Measurements from ENCODE around the gene PRDM1.

PRDM1 gene

DNA sequence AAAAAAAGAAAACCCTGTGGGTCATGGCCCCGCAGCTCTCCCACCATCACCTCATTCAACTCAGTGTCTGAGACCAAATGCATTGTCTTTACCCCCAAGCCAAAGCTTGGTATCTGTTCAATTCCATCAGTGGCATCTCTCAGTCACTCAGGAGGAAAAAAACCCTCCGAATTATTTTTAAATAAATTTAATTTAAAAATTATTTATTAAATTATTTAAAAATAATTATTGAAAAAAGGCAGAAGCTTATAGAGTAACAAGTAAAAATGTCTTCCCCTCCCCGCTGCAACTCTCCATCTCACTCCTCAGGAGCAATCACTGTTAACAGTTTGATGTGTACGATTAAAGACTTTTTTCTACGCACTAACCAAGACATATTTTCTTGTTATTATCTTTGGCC, 50.7 kb downstream of the PRDM1 start:
- Histone ChIP-seq H3K27ac (ENCODE audit: low read length) (no peak overlapping the region), H3K4me3 (ENCODE audit: low read depth in 1 of 2, low read length in 2 of 2) (no peak overlapping the region), H4K20me1 (ENCODE audit: insufficient read depth, low read length) (no peaks in the 10 kb centered on the region), H3K9me3 (ENCODE audit: insufficient read depth, low read length, severe bottlenecking) (no peaks in the 10 kb centered on the region), H3K9ac (ENCODE audit: low read depth, low read length) (no peak overlapping the region), H2AFZ (ENCODE audit: low read depth, low read length) (no peak overlapping the region), H3K27me3 (ENCODE audit: insufficient read depth, low read length, poor library complexity) (no peaks in the 10 kb centered on the region), H3K36me3 (ENCODE audit: insufficient read depth, low read length) (no peaks in the 10 kb centered on the region), H3K79me2 (ENCODE audit: insufficient read depth, low read length) (no peaks in the 10 kb centered on the region), H3K4me2 (ENCODE audit: insufficient read depth, low read length) (no peak overlapping the region), H3K4me1 (ENCODE audit: insufficient read depth, low read length) (peaks cover 8% of the 10 kb centered on the region)
- ATAC-seq (ENCODE audit: insufficient read depth, low read depth) = no peak
- TF ChIP-seq EZH2 (IDR thresholded peaks at IDR 0.05; ENCODE audit: borderline replicate concordance, low read depth, low read length, severe bottlenecking) = no peak
- TF ChIP-seq, protein P1, sequence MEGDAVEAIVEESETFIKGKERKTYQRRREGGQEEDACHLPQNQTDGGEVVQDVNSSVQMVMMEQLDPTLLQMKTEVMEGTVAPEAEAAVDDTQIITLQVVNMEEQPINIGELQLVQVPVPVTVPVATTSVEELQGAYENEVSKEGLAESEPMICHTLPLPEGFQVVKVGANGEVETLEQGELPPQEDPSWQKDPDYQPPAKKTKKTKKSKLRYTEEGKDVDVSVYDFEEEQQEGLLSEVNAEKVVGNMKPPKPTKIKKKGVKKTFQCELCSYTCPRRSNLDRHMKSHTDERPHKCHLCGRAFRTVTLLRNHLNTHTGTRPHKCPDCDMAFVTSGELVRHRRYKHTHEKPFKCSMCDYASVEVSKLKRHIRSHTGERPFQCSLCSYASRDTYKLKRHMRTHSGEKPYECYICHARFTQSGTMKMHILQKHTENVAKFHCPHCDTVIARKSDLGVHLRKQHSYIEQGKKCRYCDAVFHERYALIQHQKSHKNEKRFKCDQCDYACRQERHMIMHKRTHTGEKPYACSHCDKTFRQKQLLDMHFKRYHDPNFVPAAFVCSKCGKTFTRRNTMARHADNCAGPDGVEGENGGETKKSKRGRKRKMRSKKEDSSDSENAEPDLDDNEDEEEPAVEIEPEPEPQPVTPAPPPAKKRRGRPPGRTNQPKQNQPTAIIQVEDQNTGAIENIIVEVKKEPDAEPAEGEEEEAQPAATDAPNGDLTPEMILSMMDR (IDR thresholded peaks at IDR 0.05; ENCODE audit: borderline replicate concordance, extremely low read depth, low read length, poor library complexity, severe bottlenecking) = no peak
- no peak for DNase-seq

DNA sequence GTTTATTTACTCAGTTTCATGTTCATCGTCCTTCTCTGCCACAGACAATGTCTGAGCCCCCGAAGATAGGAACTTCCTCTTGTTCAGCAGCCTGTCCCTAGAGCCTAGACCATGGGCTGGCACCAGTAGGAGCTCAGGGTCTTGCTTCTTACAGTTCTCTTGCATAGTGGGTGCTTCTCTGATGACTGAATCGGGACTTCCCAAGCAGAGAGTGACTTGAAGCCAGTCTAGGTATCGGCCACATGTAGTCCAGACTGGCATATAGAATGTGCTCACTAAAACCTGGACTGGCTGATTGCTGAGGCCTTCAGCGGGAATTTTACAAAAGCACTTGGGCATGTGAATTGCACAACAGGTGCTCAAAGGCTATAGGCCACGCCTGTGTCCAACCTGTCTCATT, 52.0 kb downstream of the PRDM1 start:
- no peak overlapping the region for H3K4me2 ChIP-seq (ENCODE audit: insufficient read depth, low read length)
- no peak overlapping the region for H3K4me3 ChIP-seq (ENCODE audit: low read depth in 1 of 2, low read length in 2 of 2)
- H3K9me3 ChIP-seq (ENCODE audit: insufficient read depth, low read length, severe bottlenecking) = no peaks in the 10 kb centered on the region
- H3K36me3 ChIP-seq (ENCODE audit: insufficient read depth, low read length) = no peaks in the 10 kb centered on the region
- no peak for ATAC-seq (ENCODE audit: insufficient read depth, low read depth)
- TF ChIP-seq, protein P1 (IDR thresholded peaks at IDR 0.05; ENCODE audit: borderline replicate concordance, extremely low read depth, low read length, poor library complexity, severe bottlenecking) = no peak
- TF ChIP-seq EZH2 (IDR thresholded peaks at IDR 0.05; ENCODE audit: borderline replicate concordance, low read depth, low read length, severe bottlenecking) = no peak
- no peaks in the 10 kb centered on the region for H3K27me3 ChIP-seq (ENCODE audit: insufficient read depth, low read length, poor library complexity)
- no peak for DNase-seq
- H3K4me1 ChIP-seq (ENCODE audit: insufficient read depth, low read length) = peaks cover 16% of the 10 kb centered on the region
- H3K9ac ChIP-seq (ENCODE audit: low read depth, low read length) = no peak overlapping the region
- no peaks in the 10 kb centered on the region for H4K20me1 ChIP-seq (ENCODE audit: insufficient read depth, low read length)
- H3K27ac ChIP-seq (ENCODE audit: low read length) = no peak overlapping the region
- H3K79me2 ChIP-seq (ENCODE audit: insufficient read depth, low read length) = no peaks in the 10 kb centered on the region
- no peak overlapping the region for H2AFZ ChIP-seq (ENCODE audit: low read depth, low read length)

- H3K27me3 ChIP-seq (ENCODE audit: insufficient read depth, low read length, poor library complexity) = no peaks in the 10 kb centered on the region
- no peaks in the 10 kb centered on the region for H4K20me1 ChIP-seq (ENCODE audit: insufficient read depth, low read length)
- no peak overlapping the region for H3K4me2 ChIP-seq (ENCODE audit: insufficient read depth, low read length)
- H3K79me2 ChIP-seq (ENCODE audit: insufficient read depth, low read length) = no peaks in the 10 kb centered on the region
- ATAC-seq (ENCODE audit: insufficient read depth, low read depth) (peak; percentile 89), DNase-seq (peak; percentile 62)
- no peaks in the 10 kb centered on the region for H3K36me3 ChIP-seq (ENCODE audit: insufficient read depth, low read length)
- peaks cover 16% of the 10 kb centered on the region for H3K4me1 ChIP-seq (ENCODE audit: insufficient read depth, low read length)
- H3K27ac ChIP-seq (ENCODE audit: low read length) = no peak overlapping the region; the same call in 1 of the 2 replicates
- TF ChIP-seq EZH2 (IDR thresholded peaks at IDR 0.05; ENCODE audit: borderline replicate concordance, low read depth, low read length, severe bottlenecking) = no peak
- TF ChIP-seq, protein P1 (IDR thresholded peaks at IDR 0.05; ENCODE audit: borderline replicate concordance, extremely low read depth, low read length, poor library complexity, severe bottlenecking) = no peak
- H2AFZ ChIP-seq (ENCODE audit: low read depth, low read length) = no peak overlapping the region
- H3K4me3 ChIP-seq (ENCODE audit: low read depth in 1 of 2, low read length in 2 of 2) = no peak overlapping the region
- no peak overlapping the region for H3K9ac ChIP-seq (ENCODE audit: low read depth, low read length)
- H3K9me3 ChIP-seq (ENCODE audit: insufficient read depth, low read length, severe bottlenecking) = no peaks in the 10 kb centered on the region
These were observed 55.5 kb downstream of the PRDM1 start for GRCh38 chr6:106141441-106142237.

All from DND-41 (cell line).